ENCODE results near the gene VPS33A.

DNA sequence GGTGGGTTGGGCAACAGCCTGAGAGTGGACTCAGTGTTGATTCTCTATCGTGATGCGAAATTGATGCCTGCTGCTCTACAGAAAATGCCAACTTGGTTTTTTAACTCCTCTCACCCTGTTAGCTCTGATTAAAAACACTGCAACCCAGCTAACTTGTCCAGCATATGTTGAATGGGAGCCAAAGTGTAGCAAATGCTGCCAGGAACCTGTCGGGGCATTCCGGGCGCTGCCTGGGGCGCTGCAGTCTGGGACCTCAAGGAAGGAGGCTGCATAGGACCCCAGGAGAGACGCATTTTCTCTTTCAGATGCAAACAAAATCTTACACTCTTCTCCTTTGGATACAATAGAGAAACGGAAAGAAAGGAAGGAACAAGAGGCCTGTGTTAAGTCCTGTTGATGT lies 58.9 kb downstream of the VPS33A start:
- TF ChIP-seq, protein P1, sequence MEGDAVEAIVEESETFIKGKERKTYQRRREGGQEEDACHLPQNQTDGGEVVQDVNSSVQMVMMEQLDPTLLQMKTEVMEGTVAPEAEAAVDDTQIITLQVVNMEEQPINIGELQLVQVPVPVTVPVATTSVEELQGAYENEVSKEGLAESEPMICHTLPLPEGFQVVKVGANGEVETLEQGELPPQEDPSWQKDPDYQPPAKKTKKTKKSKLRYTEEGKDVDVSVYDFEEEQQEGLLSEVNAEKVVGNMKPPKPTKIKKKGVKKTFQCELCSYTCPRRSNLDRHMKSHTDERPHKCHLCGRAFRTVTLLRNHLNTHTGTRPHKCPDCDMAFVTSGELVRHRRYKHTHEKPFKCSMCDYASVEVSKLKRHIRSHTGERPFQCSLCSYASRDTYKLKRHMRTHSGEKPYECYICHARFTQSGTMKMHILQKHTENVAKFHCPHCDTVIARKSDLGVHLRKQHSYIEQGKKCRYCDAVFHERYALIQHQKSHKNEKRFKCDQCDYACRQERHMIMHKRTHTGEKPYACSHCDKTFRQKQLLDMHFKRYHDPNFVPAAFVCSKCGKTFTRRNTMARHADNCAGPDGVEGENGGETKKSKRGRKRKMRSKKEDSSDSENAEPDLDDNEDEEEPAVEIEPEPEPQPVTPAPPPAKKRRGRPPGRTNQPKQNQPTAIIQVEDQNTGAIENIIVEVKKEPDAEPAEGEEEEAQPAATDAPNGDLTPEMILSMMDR (IDR thresholded peaks at IDR 0.05; ENCODE audit: insufficient read depth, low read depth, low read length): no peak
- TF ChIP-seq EZH2 (IDR thresholded peaks at IDR 0.05; ENCODE audit: insufficient read depth, low read length): no peak

Measured in astrocyte (in vitro differentiated cells and primary cell).